Esophagus squamous epithelium (tissue), 5 donors: ENCODE measurements around the gene CCDC85C. TPM values are rescaled to one million over a fixed set of nuclear protein-coding genes. Genes with fewer than 3 reads are reported as not detected.

Experiments
- DNase-seq: peaks from one replicate; lab custom pipeline; 2025; lab: John Stamatoyannopoulos, UW
- H3K27ac ChIP-seq, 4 donors: fragments of 200-600 bp; sonication (generic); one replicate each; pipeline ENCODE4 v1.5.1; 2016 to 2019; ENCODE audit warnings: mild to moderate bottlenecking in 1 of 4
- H3K27me3 ChIP-seq, 4 donors: fragments of 200-600 bp; sonication (generic); 1 replicate in 3 of 4; 2 replicates in 1 of 4; pipeline versions ENCODE4 v1.5.1 to v1.6.0; 2017 to 2021; ENCODE audit warnings: antibody characterized with exemption in 1 of 4
- H3K36me3 ChIP-seq, 3 donors: fragments of 200-600 bp; sonication (generic); one replicate each; pipeline ENCODE4 v1.5.1; 2016 to 2019
- H3K4me1 ChIP-seq, 3 donors: fragments of 200-600 bp; sonication (generic); one replicate each; pipeline ENCODE4 v1.5.1; 2017 to 2019
- H3K4me3 ChIP-seq, 4 donors: fragments of 200-600 bp; sonication (generic); 1 replicate in 3 of 4; 2 replicates in 1 of 4; pipeline ENCODE4 v1.5.1; 2016 to 2019; ENCODE audit warnings: mild to moderate bottlenecking in 2 of 4, moderate library complexity in 1 of 4
- H3K9me3 ChIP-seq, 3 donors: fragments of 200-600 bp; sonication (generic); one replicate each; pipeline ENCODE4 v1.5.1; 2016 to 2019
- POLR2A ChIP-seq, 4 donors: fragments of 450-650 bp; IDR thresholded peaks; one replicate each; pipeline ENCODE4 v1.6.1; 2017; ENCODE audit warnings: antibody characterized with exemption in 4 of 4, mild to moderate bottlenecking in 4 of 4, moderate library complexity in 3 of 4
- WGBS, 2 donors: methylation state at CpG; one replicate each; pipeline ENCODE4 v1.1.5; 2018; 5-methylcytosine and 5-hydroxymethylcytosine counted together
- intact Hi-C: fragments of 100-400 bp; cut with DNase I; formaldehyde crosslinking; loops from one replicate; pipeline ENCODE4 v1.15.0; 2022
- total RNA-seq, 4 donors: library from RNA; depleted of rRNA; stranded (reverse); fragments of >200 nt; gene quantifications; one replicate each; pipeline ENCODE4 v1.1.0, GENCODE V29; 2016
- TF ChIP-seq, protein P1 (sequence below), 6 experiments: fragments of 450-650 bp in 4 of 6; fragments of 200-600 bp in 2 of 6; sonication (generic) in 2 of 6; IDR thresholded peaks; one replicate each; pipeline ENCODE4 v1.5.1; 2016 to 2019; ENCODE audit warnings: antibody characterized with exemption in 6 of 6, mild to moderate bottlenecking in 4 of 6, moderate library complexity in 4 of 6
- donor health status: DM: yes; HTN: yes; CAD: no.

Gene CCDC85C
- total RNA-seq, 4 donors from 2014 or later, result 23.4 to 52.0 (median 27.1) TPM

- no peak for TF ChIP-seq POLR2A (IDR thresholded peaks at IDR 0.05)
- TF ChIP-seq, protein P1, sequence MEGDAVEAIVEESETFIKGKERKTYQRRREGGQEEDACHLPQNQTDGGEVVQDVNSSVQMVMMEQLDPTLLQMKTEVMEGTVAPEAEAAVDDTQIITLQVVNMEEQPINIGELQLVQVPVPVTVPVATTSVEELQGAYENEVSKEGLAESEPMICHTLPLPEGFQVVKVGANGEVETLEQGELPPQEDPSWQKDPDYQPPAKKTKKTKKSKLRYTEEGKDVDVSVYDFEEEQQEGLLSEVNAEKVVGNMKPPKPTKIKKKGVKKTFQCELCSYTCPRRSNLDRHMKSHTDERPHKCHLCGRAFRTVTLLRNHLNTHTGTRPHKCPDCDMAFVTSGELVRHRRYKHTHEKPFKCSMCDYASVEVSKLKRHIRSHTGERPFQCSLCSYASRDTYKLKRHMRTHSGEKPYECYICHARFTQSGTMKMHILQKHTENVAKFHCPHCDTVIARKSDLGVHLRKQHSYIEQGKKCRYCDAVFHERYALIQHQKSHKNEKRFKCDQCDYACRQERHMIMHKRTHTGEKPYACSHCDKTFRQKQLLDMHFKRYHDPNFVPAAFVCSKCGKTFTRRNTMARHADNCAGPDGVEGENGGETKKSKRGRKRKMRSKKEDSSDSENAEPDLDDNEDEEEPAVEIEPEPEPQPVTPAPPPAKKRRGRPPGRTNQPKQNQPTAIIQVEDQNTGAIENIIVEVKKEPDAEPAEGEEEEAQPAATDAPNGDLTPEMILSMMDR (IDR thresholded peaks at IDR 0.05), result no peak
- Histone ChIP-seq H3K4me1 (peaks cover 0 to 20% (median 0%) of the 10 kb centered on the region in 3 donors), H3K9me3 (no peaks in the 10 kb centered on the region), H3K36me3 (peaks cover 0 to 31% (median 8%) of the 10 kb centered on the region in 3 donors), H3K27ac (no peak overlapping the region), H3K4me3 (no peak overlapping the region), H3K27me3 (no peaks in the 10 kb centered on the region)
- no peak for DNase-seq
- intact Hi-C loops, result no loop called here
- 49 to 79% methylated on average over 8 to 9 of the region's 9 CpGs for WGBS, 2 donors
Observed at GRCh38 chr14:99467336-99468078, 136.5 kb downstream of the CCDC85C start.

- WGBS, 2 donors, result 69 to 84% methylated on average over 3 of the region's 3 CpGs
- H3K4me3 ChIP-seq, result no peak overlapping the region
Observed at GRCh38 chr14:99466758-99467157, 137.2 kb downstream of the CCDC85C start.

GRCh38 chr14:99465288-99465687 lies 138.7 kb downstream of the CCDC85C start:
- Histone ChIP-seq H3K36me3 (peaks cover 0 to 53% (median 8%) of the 10 kb centered on the region in 3 donors), H3K9me3 (no peaks in the 10 kb centered on the region), H3K4me3 (no peak overlapping the region), H3K4me1 (peaks cover 0 to 20% (median 0%) of the 10 kb centered on the region in 3 donors), H3K27ac (no peak overlapping the region), H3K27me3 (no peaks in the 10 kb centered on the region)
- WGBS, 2 donors, result 90 to 94% methylated on average over 6 to 8 of the region's 9 CpGs
- no peak for DNase-seq
- intact Hi-C loops, result no loop called here
- no peak for TF ChIP-seq POLR2A (IDR thresholded peaks at IDR 0.05)
- TF ChIP-seq, protein P1 (IDR thresholded peaks at IDR 0.05), result no peak

More at GRCh38 chr14:99466758-99467157, 137.2 kb downstream of the CCDC85C start:
- DNase-seq, result no peak
- H3K4me1 ChIP-seq, result peaks cover 0 to 20% (median 0%) of the 10 kb centered on the region in 3 donors
- peaks cover 0 to 39% (median 8%) of the 10 kb centered on the region in 3 donors for H3K36me3 ChIP-seq
- no peaks in the 10 kb centered on the region for H3K27me3 ChIP-seq
- no peak for TF ChIP-seq POLR2A (IDR thresholded peaks at IDR 0.05)
- TF ChIP-seq, protein P1 (IDR thresholded peaks at IDR 0.05), result no peak
- no peak overlapping the region for H3K27ac ChIP-seq
- no peaks in the 10 kb centered on the region for H3K9me3 ChIP-seq
- intact Hi-C loops, result no loop called here

DNA sequence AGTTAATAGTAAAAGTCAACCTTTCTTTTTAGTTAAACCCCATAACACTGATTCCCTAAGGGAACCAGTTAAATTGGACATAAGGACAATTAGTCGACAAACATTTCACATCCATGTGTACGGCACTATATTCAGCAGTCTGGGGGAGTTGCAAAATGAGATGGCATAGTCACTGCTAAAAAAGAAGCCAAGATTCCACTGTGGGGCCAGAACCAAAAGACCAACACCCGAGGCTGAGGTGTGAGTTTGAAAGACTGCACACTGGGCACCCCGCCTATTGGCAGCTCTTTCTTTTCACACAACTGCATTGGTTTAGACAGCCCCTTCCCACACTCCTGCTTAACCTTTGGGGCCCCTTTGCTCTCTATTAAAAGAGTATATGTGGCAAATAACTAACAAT lies 140.0 kb downstream of the CCDC85C start:
- WGBS, 2 donors, result 77 to 81% methylated on average over 4 of the region's 4 CpGs
- Histone ChIP-seq H3K27me3 (no peaks in the 10 kb centered on the region), H3K9me3 (no peaks in the 10 kb centered on the region), H3K4me3 (no peak overlapping the region), H3K36me3 (peaks cover 0 to 67% (median 8%) of the 10 kb centered on the region in 3 donors), H3K27ac (no peak overlapping the region), H3K4me1 (peaks cover 0 to 15% (median 0%) of the 10 kb centered on the region in 3 donors)
- intact Hi-C loops, result no loop called here
- DNase-seq, result no peak
- TF ChIP-seq, protein P1 (IDR thresholded peaks at IDR 0.05), result no peak
- no peak for TF ChIP-seq POLR2A (IDR thresholded peaks at IDR 0.05)

- no peak for DNase-seq
- 66 to 75% methylated on average over 6 of the region's 6 CpGs for WGBS, 2 donors
- Histone ChIP-seq H3K9me3 (no peaks in the 10 kb centered on the region), H3K36me3 (peaks cover 0 to 84% (median 13%) of the 10 kb centered on the region in 3 donors), H3K27me3 (no peaks in the 10 kb centered on the region), H3K4me1 (peaks cover 0 to 2% (median 0%) of the 10 kb centered on the region in 3 donors), H3K27ac (no peak overlapping the region), H3K4me3 (no peak overlapping the region)
- TF ChIP-seq POLR2A (IDR thresholded peaks at IDR 0.05), result no peak
- TF ChIP-seq, protein P1 (IDR thresholded peaks at IDR 0.05), result no peak
- intact Hi-C loops, result no loop called here
Observed at GRCh38 chr14:99462210-99462609, 141.8 kb downstream of the CCDC85C start.
